Parathyroid adenoma (tissue), 2 donors: Measurements from ENCODE around the gene ATP9B.

Source experiments
- H2AFZ ChIP-seq: fragments of 300-600 bp; sonication (generic); one replicate; pipeline ENCODE4 v1.7.0; 2017; ENCODE audit warnings: antibody characterized with exemption, mild to moderate bottlenecking
- H3K27ac ChIP-seq: fragments of 300-600 bp; sonication (generic); one replicate; pipeline ENCODE4 v1.7.0; 2017
- H3K27me3 ChIP-seq: fragments of 300-600 bp; sonication (generic); one replicate; pipeline ENCODE4 v1.7.0; 2017; ENCODE audit warnings: low read length; ENCODE audit not compliant: control insufficient read depth, insufficient read depth
- H3K36me3 ChIP-seq: fragments of 300-600 bp; sonication (generic); one replicate; pipeline ENCODE4 v1.7.0; 2017; ENCODE audit warnings: low read length; ENCODE audit not compliant: control insufficient read depth, insufficient read depth
- H3K4me1 ChIP-seq: fragments of 300-600 bp; sonication (generic); one replicate; pipeline ENCODE4 v1.7.0; 2017; ENCODE audit warnings: control low read depth
- H3K4me2 ChIP-seq: fragments of 300-600 bp; sonication (generic); one replicate; pipeline ENCODE4 v1.7.0; 2017; ENCODE audit warnings: low read length
- H3K4me3 ChIP-seq: fragments of 300-600 bp; sonication (generic); one replicate; pipeline ENCODE4 v1.7.0; 2017; ENCODE audit warnings: low read depth, low read length
- H3K79me2 ChIP-seq: fragments of 300-600 bp; sonication (generic); one replicate; pipeline ENCODE4 v1.7.0; 2017; ENCODE audit warnings: control low read depth
- H3K9ac ChIP-seq: fragments of 300-600 bp; sonication (generic); one replicate; pipeline ENCODE4 v1.7.0; 2017; ENCODE audit warnings: mild to moderate bottlenecking
- H3K9me3 ChIP-seq: fragments of 300-600 bp; sonication (generic); one replicate; pipeline ENCODE4 v1.7.0; 2017; ENCODE audit warnings: low read length; ENCODE audit not compliant: control insufficient read depth
- CTCF ChIP-seq: fragments of 300-600 bp; sonication (generic); IDR thresholded peaks from one replicate; pipeline ENCODE4 v1.7.0; 2017; ENCODE audit warnings: antibody characterized with exemption, mild to moderate bottlenecking
- donor health status: primary hyperparathyroidism.

ATP9B gene

DNA sequence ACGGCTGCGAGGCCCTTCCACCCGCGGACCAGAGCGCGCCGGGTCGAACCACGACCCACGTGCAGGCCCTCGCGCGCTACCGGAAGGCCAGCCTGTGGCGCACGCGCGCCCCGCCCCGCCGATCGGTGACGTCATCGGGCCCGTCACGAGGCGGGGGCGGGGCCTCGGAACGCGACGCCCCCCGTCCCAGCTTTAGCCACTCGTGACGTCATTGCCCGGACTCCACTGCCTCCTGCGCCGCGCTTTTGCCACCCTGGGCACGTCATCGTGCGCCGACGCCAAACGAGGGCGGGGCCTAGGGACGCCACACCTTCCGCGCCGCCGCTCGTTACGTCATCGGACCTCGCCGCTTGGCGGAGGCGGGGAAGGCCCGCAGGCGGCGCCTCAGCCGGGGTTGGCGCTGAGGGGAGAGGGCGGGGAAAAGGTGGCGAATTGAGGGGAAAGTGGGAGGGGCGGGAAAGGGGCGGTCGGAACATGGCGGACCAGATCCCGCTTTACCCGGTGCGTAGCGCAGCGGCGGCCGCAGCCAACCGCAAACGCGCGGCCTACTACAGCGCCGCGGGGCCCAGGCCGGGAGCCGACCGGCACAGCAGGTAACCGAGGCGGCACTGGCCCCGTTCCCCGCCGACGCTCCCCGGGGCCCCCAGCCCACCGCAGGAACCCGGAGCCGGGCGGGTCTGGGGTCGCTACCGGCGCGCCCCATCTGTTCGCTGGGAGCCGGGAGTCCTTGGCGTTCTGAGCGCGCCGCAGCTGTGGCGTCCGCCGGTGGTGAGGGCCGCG lies at the start of gene ATP9B:
TSS of gene ATP9B (plus strand) at position 458 of the 780 bp plus-strand sequence. CDS start at position 475, 17 bp downstream.
- Histone ChIP-seq H3K79me2 (peaks cover 17% of the 10 kb centered on the region), H2AFZ (peak within 1 kb of the TSS; percentile 94), H3K36me3 (no peaks in the 10 kb centered on the region), H3K9ac (peak within 1 kb of the TSS; percentile 98), H3K27me3 (no peaks in the 10 kb centered on the region), H3K9me3 (no peaks in the 10 kb centered on the region), H3K27ac (peak within 1 kb of the TSS; percentile 80), H3K4me3 (peak within 1 kb of the TSS; percentile 79), H3K4me1 (peaks cover 6% of the 10 kb centered on the region), H3K4me2 (peak within 1 kb of the TSS; percentile 87)
- TF ChIP-seq CTCF: peak; percentile 31

DNA sequence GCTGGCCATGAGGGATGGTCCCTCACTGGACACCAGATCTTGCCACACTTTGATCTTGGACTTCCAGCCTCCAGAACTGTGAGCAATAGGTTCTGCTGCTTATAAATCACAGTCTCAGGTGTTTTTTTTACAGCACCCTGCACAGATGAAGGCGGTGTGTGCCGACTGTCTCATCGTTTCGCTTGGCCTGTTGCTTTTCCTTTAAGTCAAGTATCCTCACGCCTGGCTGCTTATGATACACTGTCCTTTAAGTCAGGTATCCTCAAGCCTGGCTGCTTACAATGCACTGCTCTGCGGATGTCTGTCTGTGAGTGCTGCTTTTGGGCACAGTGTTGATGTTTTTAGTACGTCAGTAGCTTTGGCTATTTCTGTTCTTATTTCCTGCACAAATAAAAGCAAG lies 49.3 kb upstream of the ATP9B start:
- Histone ChIP-seq H3K27ac (no peak overlapping the region), H3K36me3 (no peaks in the 10 kb centered on the region), H3K4me3 (no peak overlapping the region), H3K9me3 (no peaks in the 10 kb centered on the region), H3K9ac (no peak overlapping the region), H3K79me2 (no peaks in the 10 kb centered on the region), H3K27me3 (no peaks in the 10 kb centered on the region), H3K4me2 (no peak overlapping the region), H2AFZ (no peak overlapping the region), H3K4me1 (no peaks in the 10 kb centered on the region)
- no peak for TF ChIP-seq CTCF

- TF ChIP-seq CTCF: no peak
- Histone ChIP-seq H3K4me1 (no peaks in the 10 kb centered on the region), H3K4me3 (no peak overlapping the region), H2AFZ (no peak overlapping the region), H3K9me3 (no peaks in the 10 kb centered on the region), H3K79me2 (no peaks in the 10 kb centered on the region), H3K4me2 (no peak overlapping the region), H3K27ac (no peak overlapping the region), H3K27me3 (no peaks in the 10 kb centered on the region), H3K9ac (no peak overlapping the region), H3K36me3 (no peaks in the 10 kb centered on the region)
Observed at GRCh38 chr18:79022603-79023002, 46.6 kb upstream of the ATP9B start.

DNA sequence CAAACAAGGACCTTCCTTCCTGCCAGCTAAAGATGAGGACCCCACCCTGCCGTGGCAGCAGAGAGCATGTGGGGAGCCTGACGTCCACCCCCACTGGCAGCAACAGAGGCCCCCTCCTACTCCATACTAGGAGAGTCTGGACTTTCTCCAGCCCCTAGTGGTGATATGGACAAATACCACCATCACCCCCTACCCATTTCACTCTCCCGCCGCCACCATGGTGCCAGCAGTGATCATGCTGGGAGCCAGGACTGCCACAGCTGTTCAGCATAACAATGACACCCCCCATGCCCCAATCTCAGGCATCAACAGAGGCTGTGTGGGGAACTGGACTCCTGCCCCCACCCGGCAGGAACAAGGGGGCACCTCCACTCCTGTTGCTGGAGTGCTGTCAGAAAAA lies 42.7 kb upstream of the ATP9B start:
- H3K9ac ChIP-seq: no peak overlapping the region
- TF ChIP-seq CTCF: no peak
- no peak overlapping the region for H2AFZ ChIP-seq
- H3K79me2 ChIP-seq: no peaks in the 10 kb centered on the region
- H3K4me1 ChIP-seq: no peaks in the 10 kb centered on the region
- no peaks in the 10 kb centered on the region for H3K27me3 ChIP-seq
- no peak overlapping the region for H3K27ac ChIP-seq
- H3K9me3 ChIP-seq: no peaks in the 10 kb centered on the region
- H3K4me2 ChIP-seq: no peak overlapping the region
- no peaks in the 10 kb centered on the region for H3K36me3 ChIP-seq
- H3K4me3 ChIP-seq: no peak overlapping the region

DNA sequence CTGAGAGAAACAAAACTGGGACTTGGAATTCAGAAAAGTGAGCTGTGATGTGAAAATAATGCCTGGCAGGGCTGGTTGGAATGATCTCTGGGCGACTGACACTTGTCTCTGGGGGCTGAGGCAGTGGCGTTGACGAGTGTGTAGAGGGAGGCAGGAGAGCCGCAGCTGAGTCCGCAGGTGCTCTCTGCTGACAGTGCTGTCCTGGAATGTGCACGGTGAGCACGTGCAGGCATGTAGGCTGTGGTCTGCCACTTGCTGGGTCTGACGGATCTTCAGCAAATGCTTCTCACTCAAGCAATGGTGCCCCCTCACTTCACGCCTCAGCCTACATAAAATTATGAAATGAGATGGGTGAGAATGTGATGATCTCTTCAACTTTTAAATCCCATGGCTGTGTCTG lies 38.5 kb upstream of the ATP9B start:
- no peak overlapping the region for H3K4me3 ChIP-seq
- no peak overlapping the region for H3K27ac ChIP-seq
- H3K79me2 ChIP-seq: no peaks in the 10 kb centered on the region
- H3K36me3 ChIP-seq: no peaks in the 10 kb centered on the region
- H3K9ac ChIP-seq: no peak overlapping the region
- H2AFZ ChIP-seq: no peak overlapping the region
- no peak for TF ChIP-seq CTCF
- no peaks in the 10 kb centered on the region for H3K4me1 ChIP-seq
- no peaks in the 10 kb centered on the region for H3K9me3 ChIP-seq
- no peaks in the 10 kb centered on the region for H3K27me3 ChIP-seq
- no peak overlapping the region for H3K4me2 ChIP-seq
